GM12878 (cell line): ENCODE measurements around the gene GGCX. TPM values are rescaled to one million over a fixed set of nuclear protein-coding genes. Genes with fewer than 3 reads are reported as not detected.
A peak's percentile ranks its signal among the peaks of the same experiment; 100 is the strongest.

ENCODE experiments used
- ATF7 ChIP-seq: fragments of 450-650 bp; IDR thresholded peaks from 2 replicates; pipeline ENCODE4 v1.6.1; 2016; ENCODE audit warnings: low read depth, mild to moderate bottlenecking
- CBFB ChIP-seq: IDR thresholded peaks from 2 replicates; pipeline ENCODE4 v1.6.1; 2016; ENCODE audit warnings: antibody characterized with exemption, low read depth
- E2F4 ChIP-seq: IDR thresholded peaks from 2 replicates; pipeline ENCODE4 v1.6.1; 2012; ENCODE audit warnings: low read depth, low read length, improper control_type of control experiment
- EZH2 ChIP-seq: IDR thresholded peaks from 2 replicates; pipeline ENCODE4 v1.6.1; 2012; ENCODE audit warnings: low read depth, mild to moderate bottlenecking, control low read depth, inconsistent platforms, low read length, borderline replicate concordance; ENCODE audit not compliant: control insufficient read depth
- HCFC1 ChIP-seq: fragments of 150-350 bp; IDR thresholded peaks from 2 replicates; pipeline ENCODE4 v1.6.1; 2014; ENCODE audit warnings: low read length
- JUNB ChIP-seq: IDR thresholded peaks from 2 replicates; pipeline ENCODE4 v1.6.1; 2016; ENCODE audit warnings: antibody characterized with exemption, mild to moderate bottlenecking
- JUND ChIP-seq: IDR thresholded peaks from 2 replicates; pipeline ENCODE4 v1.6.1; 2012; ENCODE audit warnings: low read depth, mild to moderate bottlenecking, low read length, improper control_type of control experiment, moderate library complexity
- MTA3 ChIP-seq: IDR thresholded peaks from 2 replicates; pipeline ENCODE4 v1.6.1; 2012; ENCODE audit warnings: low read length, inconsistent platforms, borderline replicate concordance
- NFYA ChIP-seq: IDR thresholded peaks from 2 replicates; pipeline ENCODE4 v1.6.1; 2011; ENCODE audit warnings: low read depth, mild to moderate bottlenecking, low read length, improper control_type of control experiment, borderline replicate concordance
- PKNOX1 ChIP-seq: fragments of 450-650 bp; IDR thresholded peaks from 2 replicates; pipeline ENCODE4 v1.6.1; 2016; ENCODE audit warnings: mild to moderate bottlenecking
- SIX5 ChIP-seq: IDR thresholded peaks from 2 replicates; pipeline ENCODE4 v1.6.1; 2011; ENCODE audit warnings: mild to moderate bottlenecking, low read depth, low read length, moderate library complexity; ENCODE audit not compliant: severe bottlenecking
- SMAD1 ChIP-seq: fragments of 450-650 bp; IDR thresholded peaks from 2 replicates; pipeline ENCODE4 v1.6.1; 2018; ENCODE audit warnings: mild to moderate bottlenecking, low read depth; ENCODE audit not compliant: partially characterized antibody
- WRNIP1 ChIP-seq: IDR thresholded peaks from 2 replicates; pipeline ENCODE4 v1.6.1; 2011; ENCODE audit warnings: low read depth, low read length, improper control_type of control experiment, borderline replicate concordance
- ZBED1 ChIP-seq: IDR thresholded peaks from 2 replicates; pipeline ENCODE4 v1.6.1; 2016; ENCODE audit warnings: borderline replicate concordance
- ZBTB40 ChIP-seq: fragments of 450-650 bp; IDR thresholded peaks from 2 replicates; pipeline ENCODE4 v1.6.1; 2016; ENCODE audit warnings: mild to moderate bottlenecking, moderate library complexity, borderline replicate concordance
- ZNF24 ChIP-seq: fragments of 450-650 bp; IDR thresholded peaks from 2 replicates; pipeline ENCODE4 v1.6.1; 2017; ENCODE audit warnings: antibody characterized with exemption, mild to moderate bottlenecking
- polyA plus RNA-seq, 11 experiments: library from polyadenylated mRNA; depleted of rRNA in 4 of 11; unstranded in 6 of 11; stranded (reverse) in 5 of 11; fragments of >200 nt; fragmentation: Nextera tagmentation in 4 of 11; fragmentation: Illumina TruSeq in 1 of 11; extraction: Ambion mirVana in 4 of 11; extraction: Trizol in 1 of 11; gene quantifications; 1 replicate in 1 of 11; 2 replicates in 10 of 11; pipeline versions ENCODE4 v1.2.1 to v1.2.3, GENCODE V29; 2011 to 2016; ENCODE audit warnings: inconsistent platforms in 2 of 11, missing spikeins in 2 of 11, low read depth in 1 of 11
- total RNA-seq, 4 experiments: library from RNA; depleted of rRNA in 3 of 4; stranded (reverse); fragments of >200 nt in 3 of 4; fragmentation: Illumina TruSeq in 1 of 4; extraction: Trizol in 1 of 4; gene quantifications; 2 replicates each; pipeline versions ENCODE4 v1.2.1 to v1.2.3, GENCODE V29; 2013 to 2021
- TF ChIP-seq, protein P1 (sequence below): fragments of 450-650 bp; IDR thresholded peaks from 2 replicates; pipeline ENCODE4 v1.6.1; 2017; ENCODE audit warnings: mild to moderate bottlenecking
- TF ChIP-seq, protein P2 (sequence below): fragments of 450-650 bp; formaldehyde crosslinking; IDR thresholded peaks from 2 replicates; pipeline ENCODE4 v1.4.0; 2022; ENCODE audit warnings: mild to moderate bottlenecking, moderate library complexity

GGCX gene
- total and polyA plus RNA-seq, 10 of the 15 experiments (the other 5 are each of a cell fraction or from before 2014, with no cell fraction given), result 18.1 to 52.7 (median 25.0) TPM

DNA sequence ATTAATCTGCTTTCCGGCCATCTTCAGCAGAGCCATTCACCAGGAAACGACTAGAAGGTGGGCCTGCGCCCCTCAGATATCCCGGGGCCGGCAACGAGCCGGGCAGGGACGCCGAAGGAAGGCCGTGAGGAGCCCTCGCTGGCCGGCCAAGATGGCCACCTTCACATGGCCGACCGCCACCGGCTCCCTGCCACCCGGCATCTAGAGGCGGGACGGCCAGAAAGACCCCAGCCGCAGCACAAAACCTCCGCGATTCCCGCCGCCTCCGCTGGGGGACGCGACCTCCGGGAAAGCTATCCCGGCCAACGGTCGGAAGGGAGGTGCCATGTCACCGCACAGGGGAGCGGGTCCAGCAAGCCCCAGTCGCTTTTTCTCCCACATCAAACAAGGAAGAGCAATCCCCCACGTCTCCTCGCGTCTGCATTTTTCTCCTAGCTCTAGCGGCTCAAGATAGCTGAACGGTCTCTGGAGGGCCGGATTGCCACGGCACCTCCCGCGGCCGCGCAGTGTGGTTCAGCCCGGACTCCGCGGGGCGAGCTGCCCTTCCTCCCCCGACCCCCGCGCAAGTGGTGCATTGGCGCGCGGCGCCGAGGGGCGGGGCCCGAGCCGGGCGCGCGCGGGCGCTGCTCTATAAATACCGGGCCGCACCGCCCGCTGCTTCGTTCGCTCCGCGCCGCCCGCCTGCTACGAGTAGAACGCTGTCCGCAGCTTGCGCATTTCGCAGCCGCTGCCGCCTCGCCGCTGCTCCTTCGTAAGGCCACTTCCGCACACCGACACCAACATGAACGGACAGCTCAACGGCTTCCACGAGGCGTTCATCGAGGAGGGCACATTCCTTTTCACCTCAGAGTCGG is 22.6 kb downstream of the GGCX start, which contains the start of gene MAT2A (continued):
- TF ChIP-seq EZH2 (no peak), CBFB (peak; percentile 88), E2F4 (peak; percentile 56), JUND (peak; percentile 98), PKNOX1 (0 out of 2 replicates have a peak, but pooled peaks have one; percentile 10), WRNIP1 (no peak), SIX5 (peak; percentile 45), HCFC1 (peak; percentile 43), ZNF24 (peak; percentile 35; the same call in 1 of the 2 replicates), ZBED1 (peak; percentile 72; the same call in 1 of the 2 replicates), JUNB (no peak), ZBTB40 (no peak), MTA3 (no peak; the same call in 1 of the 2 replicates), NFYA (no peak), ATF7 (peak; percentile 99), SMAD1 (peak; percentile 78)
- TF ChIP-seq, protein P1, sequence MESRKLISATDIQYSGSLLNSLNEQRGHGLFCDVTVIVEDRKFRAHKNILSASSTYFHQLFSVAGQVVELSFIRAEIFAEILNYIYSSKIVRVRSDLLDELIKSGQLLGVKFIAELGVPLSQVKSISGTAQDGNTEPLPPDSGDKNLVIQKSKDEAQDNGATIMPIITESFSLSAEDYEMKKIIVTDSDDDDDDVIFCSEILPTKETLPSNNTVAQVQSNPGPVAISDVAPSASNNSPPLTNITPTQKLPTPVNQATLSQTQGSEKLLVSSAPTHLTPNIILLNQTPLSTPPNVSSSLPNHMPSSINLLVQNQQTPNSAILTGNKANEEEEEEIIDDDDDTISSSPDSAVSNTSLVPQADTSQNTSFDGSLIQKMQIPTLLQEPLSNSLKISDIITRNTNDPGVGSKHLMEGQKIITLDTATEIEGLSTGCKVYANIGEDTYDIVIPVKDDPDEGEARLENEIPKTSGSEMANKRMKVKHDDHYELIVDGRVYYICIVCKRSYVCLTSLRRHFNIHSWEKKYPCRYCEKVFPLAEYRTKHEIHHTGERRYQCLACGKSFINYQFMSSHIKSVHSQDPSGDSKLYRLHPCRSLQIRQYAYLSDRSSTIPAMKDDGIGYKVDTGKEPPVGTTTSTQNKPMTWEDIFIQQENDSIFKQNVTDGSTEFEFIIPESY, result no peak
- TF ChIP-seq, protein P2, sequence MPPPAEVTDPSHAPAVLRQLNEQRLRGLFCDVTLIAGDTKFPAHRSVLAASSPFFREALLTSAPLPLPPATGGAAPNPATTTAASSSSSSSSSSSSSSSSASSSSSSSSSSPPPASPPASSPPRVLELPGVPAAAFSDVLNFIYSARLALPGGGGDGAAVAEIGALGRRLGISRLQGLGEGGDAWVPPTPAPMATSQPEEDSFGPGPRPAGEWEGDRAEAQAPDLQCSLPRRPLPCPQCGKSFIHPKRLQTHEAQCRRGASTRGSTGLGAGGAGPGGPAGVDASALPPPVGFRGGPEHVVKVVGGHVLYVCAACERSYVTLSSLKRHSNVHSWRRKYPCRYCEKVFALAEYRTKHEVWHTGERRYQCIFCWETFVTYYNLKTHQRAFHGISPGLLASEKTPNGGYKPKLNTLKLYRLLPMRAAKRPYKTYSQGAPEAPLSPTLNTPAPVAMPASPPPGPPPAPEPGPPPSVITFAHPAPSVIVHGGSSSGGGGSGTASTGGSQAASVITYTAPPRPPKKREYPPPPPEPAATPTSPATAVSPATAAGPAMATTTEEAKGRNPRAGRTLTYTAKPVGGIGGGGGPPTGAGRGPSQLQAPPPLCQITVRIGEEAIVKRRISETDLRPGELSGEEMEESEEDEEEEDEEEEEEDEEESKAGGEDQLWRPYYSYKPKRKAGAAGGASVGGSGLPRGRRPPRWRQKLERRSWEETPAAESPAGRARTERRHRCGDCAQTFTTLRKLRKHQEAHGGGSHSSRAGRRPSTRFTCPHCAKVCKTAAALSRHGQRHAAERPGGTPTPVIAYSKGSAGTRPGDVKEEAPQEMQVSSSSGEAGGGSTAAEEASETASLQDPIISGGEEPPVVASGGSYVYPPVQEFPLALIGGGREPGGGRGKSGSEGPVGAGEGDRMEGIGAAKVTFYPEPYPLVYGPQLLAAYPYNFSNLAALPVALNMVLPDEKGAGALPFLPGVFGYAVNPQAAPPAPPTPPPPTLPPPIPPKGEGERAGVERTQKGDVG (CRISPR knock-in tag), result no peak
